ENCODE results near the gene C9orf78. TPM values are rescaled to one million over a fixed set of nuclear protein-coding genes. Genes with fewer than 3 reads are reported as not detected.

The C9orf78 gene, protein sequence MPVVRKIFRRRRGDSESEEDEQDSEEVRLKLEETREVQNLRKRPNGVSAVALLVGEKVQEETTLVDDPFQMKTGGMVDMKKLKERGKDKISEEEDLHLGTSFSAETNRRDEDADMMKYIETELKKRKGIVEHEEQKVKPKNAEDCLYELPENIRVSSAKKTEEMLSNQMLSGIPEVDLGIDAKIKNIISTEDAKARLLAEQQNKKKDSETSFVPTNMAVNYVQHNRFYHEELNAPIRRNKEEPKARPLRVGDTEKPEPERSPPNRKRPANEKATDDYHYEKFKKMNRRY
- 27.4 TPM for polyA plus RNA-seq (2012; ENCODE audit: low read depth, missing spikeins)

DNA sequence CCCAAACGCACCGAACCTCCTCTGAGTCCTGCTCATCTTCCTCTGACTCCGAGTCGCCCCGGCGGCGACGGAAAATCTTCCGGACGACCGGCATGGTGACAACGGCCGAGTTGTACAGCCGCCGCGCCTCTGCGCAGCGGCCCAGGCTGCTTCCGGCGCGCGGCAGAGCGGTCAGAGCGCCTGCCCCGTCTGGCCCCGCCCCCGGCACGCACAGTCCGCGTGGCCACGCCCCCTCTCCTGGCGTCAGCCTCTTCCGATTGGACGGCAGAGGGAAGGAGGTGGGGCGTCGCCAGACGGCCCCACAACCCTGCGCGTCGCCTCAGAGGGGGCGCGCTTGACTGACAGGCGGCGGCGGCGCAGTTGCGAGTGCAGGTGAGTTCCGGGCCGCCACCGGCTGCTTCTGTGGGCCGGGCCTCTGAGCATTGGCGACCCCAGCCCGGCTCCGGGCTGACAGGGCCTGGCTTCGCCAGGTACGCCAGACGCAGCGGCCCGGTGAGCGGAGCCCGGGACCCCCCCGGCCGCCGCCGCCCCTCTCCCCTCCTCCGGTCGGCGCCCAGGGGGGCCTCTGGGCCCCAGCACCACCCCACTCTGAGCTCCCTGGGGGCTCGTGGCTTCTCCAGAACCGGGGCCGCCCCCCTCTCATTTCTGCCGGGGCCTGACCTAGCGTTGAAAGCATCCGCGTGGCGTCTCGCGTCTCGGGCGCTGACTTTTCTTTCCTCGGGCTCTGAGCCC, at the start of gene C9orf78, which contains the start of gene USP20:
Gene C9orf78, minus strand, starts transcription at position 148 of the 732 bp plus-strand sequence. Its CDS starts 54 bp downstream, at position 94.
Gene USP20, plus strand, starts transcription at position 331 of the 732 bp plus-strand sequence. CDS start 17,098 bp downstream, outside the sequence.
- DNase-seq (ENCODE audit: insufficient read length, low spot score) (peak; percentile 97), FAIRE-seq (peak; percentile 97)
- TF ChIP-seq POLR2A (IDR thresholded peaks at IDR 0.05; ENCODE audit: low read depth, low read length) (peak; percentile 85), TAF1 (IDR thresholded peaks at IDR 0.05; ENCODE audit: low read depth, low read length) (peak; percentile 43; the same call in 1 of the 2 replicates), PAX5 (IDR thresholded peaks at IDR 0.05; ENCODE audit: insufficient read depth, low read length, severe bottlenecking) (peak; percentile 35), POU2F2 (IDR thresholded peaks at IDR 0.05; ENCODE audit: low read depth, low read length) (0 out of 2 replicates have a peak, but pooled peaks have one; percentile 30), POLR2AphosphoS5 (IDR thresholded peaks at IDR 0.05; ENCODE audit: low read depth, low read length) (peak; percentile 91), SPI1 (IDR thresholded peaks at IDR 0.05; ENCODE audit: low read depth, low read length) (no peak)

DNA sequence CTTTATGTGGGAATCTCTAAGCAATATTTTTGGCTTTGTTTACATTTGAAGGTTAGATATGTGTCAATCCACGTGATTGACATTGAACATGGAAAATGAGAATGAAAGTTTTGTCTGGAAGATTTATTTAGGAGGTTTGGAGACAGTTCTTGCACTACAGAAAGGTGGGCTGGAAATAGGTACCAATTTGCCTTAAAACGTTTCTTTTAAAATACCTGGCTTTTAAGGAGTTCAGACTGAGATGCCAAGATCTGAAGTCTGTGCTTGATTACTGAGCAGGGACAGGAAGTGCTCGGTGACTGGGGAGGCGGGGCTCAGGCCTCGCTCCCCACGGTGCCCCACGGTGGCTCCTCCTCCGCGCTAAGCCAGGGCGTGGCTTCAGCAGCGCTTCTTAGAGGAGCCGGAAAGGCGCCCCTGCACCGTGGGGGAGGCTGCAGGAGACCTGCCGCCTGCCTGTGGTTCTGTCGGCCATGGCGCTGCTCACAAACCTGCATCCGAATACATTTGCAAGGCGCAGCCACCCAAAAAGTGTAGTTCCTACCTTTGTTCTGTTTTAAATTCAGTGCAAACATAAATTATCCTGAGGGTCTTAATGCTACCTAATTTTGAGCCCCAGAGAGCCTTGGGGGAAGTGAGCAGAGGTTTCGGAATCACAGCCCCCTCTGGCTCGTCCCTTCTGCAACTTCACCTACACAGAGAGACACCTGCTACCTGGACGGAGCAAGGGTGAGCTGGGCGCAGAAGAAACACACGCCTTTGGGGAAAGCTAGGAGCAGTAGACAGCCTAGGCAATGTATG, 49.3 kb upstream of the C9orf78 start:
- FAIRE-seq (peak; percentile 94), DNase-seq (ENCODE audit: insufficient read length, low spot score) (peak; percentile 90)
- TF ChIP-seq PAX5 (IDR thresholded peaks at IDR 0.05; ENCODE audit: insufficient read depth, low read length, severe bottlenecking) (no peak), SPI1 (IDR thresholded peaks at IDR 0.05; ENCODE audit: low read depth, low read length) (peak; percentile 69), POLR2AphosphoS5 (IDR thresholded peaks at IDR 0.05; ENCODE audit: low read depth, low read length) (peak; percentile 36), TAF1 (IDR thresholded peaks at IDR 0.05; ENCODE audit: low read depth, low read length) (peak; percentile 62), POLR2A (IDR thresholded peaks at IDR 0.05; ENCODE audit: low read depth, low read length) (peak; percentile 76)

DNA sequence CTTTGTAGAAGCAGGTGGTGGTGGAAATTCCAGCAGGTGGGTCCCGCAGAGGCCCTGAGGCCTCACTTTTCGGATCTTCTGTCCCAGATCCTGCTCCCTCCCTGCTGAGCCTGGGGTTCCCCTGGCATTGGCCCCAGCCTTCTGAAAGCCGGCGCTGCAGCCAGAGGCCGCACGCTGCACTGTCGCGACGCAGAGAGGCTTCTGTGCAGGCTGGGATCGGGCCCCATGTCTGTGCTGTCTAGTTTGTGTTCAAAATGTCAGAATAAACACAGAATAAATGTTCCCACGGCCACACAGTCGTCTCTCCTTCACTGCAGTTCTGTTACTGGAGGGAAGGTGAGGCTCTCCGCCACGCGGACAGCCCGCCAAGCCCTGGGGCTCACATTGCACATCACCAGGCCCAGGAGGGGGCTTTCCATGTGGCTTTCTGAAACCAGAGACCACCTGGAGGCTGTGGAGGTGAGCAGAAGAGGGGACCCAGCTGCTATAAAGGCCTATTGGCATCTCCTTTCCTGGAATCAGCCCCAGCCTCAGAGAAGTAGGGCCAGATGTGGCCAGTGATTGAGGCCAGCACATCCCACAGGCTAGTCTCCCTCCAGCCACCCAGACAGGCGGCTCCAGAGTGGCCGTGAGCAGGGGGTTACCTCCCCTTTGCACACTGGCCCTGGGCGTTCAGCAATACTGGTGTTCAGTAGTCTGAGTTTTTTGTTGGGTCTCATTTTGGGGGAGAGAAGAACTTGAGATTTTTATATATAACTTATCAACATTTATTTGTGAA, 46.7 kb upstream of the C9orf78 start:
- no peak for FAIRE-seq

DNA sequence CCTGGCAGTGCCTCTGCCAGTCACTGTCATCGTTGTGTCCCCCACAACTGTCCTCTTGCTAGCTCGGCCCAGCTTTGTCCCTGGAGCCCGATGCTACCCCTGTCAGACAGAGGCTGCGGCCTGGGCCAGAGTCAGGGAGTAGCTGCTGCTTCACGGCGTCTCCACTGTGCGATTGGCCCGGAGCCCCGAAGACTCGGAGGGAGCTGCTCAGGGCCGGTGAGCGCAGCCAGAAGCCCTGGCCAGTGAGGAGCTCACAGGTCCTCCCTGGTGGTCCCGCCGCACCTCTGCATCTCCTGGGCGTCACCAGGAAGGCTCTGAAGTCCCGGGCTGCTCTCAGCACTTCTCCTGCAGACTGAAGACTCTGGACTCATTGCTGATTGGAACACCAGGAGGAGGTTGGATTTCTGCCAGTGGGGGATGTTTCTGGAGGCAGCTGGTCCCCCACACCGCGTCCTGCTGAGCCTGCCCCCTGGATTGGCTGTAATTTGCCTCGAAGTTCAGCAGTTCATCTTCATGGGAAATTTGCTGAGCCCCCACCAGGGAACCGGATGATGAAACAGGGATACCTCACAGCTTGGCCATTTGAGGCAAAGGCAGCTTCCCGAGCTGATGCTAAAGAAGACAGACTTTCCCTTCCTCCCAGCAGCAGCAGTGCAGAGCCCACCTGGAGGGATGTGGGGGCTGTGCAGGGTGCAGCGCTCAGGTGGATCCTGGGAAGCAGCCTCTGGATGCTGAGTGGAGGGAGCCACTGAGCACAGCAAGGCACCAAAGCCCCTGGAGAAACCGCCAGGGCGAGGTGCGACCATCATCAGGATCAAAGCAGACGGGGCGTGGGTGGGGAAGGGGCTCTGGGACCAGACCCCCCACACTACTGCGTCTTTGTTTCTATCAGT, 45.8 kb upstream of the C9orf78 start:
- FAIRE-seq (no peak), DNase-seq (ENCODE audit: insufficient read length, low spot score) (no peak)
- no peak for TF ChIP-seq POLR2AphosphoS5 (IDR thresholded peaks at IDR 0.05; ENCODE audit: low read depth, low read length)
- no peak for TF ChIP-seq POU2F2 (IDR thresholded peaks at IDR 0.05; ENCODE audit: low read depth, low read length)
- TF ChIP-seq POLR2A (IDR thresholded peaks at IDR 0.05; ENCODE audit: low read depth, low read length) = no peak
- no peak for TF ChIP-seq SPI1 (IDR thresholded peaks at IDR 0.05; ENCODE audit: low read depth, low read length)
- no peak for TF ChIP-seq PAX5 (IDR thresholded peaks at IDR 0.05; ENCODE audit: insufficient read depth, low read length, severe bottlenecking)
- no peak for TF ChIP-seq TAF1 (IDR thresholded peaks at IDR 0.05; ENCODE audit: low read depth, low read length)

More for the DNA sequence above, 46.7 kb upstream of the C9orf78 start:
- no peak for DNase-seq (ENCODE audit: insufficient read length, low spot score)
- peak; percentile 50; the same call in 1 of the 2 replicates for TF ChIP-seq POLR2AphosphoS5 (IDR thresholded peaks at IDR 0.05; ENCODE audit: low read depth, low read length)
- TF ChIP-seq PAX5 (IDR thresholded peaks at IDR 0.05; ENCODE audit: insufficient read depth, low read length, severe bottlenecking) = no peak

DNA sequence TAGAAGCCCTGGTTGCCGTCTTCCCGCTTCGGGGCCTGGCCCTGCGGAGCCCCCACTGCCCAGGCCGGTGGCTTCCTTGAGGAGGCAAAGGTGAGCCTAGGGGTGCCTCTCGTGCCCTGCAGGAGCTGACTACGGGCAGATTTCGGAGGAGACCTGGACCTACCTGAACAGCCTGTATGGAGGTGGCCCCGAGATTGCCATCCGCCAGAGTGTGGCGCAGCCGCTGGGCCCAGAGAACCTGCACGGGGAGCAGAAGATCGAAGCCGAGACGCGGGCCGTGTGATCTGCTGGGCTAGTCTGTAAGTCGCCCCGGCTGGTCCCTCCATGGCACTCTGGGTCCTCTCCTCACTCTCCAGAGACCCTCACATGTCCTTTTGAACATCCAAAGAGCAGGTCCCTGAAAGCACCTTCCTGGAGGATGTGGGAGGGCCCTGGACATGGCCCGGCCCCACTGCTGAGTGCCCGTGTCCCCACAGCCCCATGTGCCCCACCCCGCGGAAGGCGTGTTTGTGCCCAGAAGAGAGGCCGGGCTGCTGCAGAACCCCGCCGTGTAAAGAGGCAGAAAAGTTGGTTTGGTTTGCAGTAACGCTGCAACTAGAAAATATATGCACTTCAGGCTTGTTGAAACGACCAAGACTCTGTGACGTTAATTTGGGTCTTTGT, 45.0 kb upstream of the C9orf78 start:
- FAIRE-seq = no peak
- TF ChIP-seq POU2F2 (IDR thresholded peaks at IDR 0.05; ENCODE audit: low read depth, low read length) (no peak), SPI1 (IDR thresholded peaks at IDR 0.05; ENCODE audit: low read depth, low read length) (no peak), PAX5 (IDR thresholded peaks at IDR 0.05; ENCODE audit: insufficient read depth, low read length, severe bottlenecking) (no peak), TAF1 (IDR thresholded peaks at IDR 0.05; ENCODE audit: low read depth, low read length) (no peak), POLR2A (IDR thresholded peaks at IDR 0.05; ENCODE audit: low read depth, low read length) (no peak), POLR2AphosphoS5 (IDR thresholded peaks at IDR 0.05; ENCODE audit: low read depth, low read length) (no peak)
- no peak for DNase-seq (ENCODE audit: insufficient read length, low spot score)

DNA sequence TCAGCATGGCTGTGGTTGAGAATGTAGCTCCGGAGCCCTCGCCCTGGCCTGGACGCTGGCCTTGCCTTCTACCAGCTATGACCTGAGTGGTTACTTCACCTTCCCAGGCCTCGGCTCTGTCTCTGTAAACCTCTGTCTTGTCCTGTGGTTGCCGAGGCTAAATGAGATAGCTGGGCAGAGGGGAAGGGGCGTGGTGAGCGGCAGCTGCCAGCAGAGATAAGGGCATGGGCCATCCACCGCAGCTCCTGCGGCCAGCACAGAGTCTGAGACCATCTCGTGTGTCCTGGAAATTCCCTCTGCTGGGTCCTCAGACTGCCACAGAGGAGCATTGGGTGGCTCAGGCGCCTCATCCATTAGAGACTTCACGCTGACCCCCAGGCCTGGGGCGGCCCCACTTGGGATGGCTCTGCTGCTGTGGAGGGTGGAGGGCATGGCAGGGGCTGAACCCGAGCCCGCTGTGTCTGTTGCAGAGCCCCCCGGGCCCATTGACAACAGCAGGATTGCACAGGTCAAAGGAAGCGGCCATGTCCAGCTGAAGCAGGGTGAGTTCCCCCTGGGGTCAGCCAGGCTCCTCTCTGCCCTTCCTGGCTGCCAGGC, 44.1 kb upstream of the C9orf78 start:
- FAIRE-seq (no peak), DNase-seq (ENCODE audit: insufficient read length, low spot score) (no peak)
- no peak for TF ChIP-seq TAF1 (IDR thresholded peaks at IDR 0.05; ENCODE audit: low read depth, low read length)
- TF ChIP-seq SPI1 (IDR thresholded peaks at IDR 0.05; ENCODE audit: low read depth, low read length) = no peak
- TF ChIP-seq POLR2A (IDR thresholded peaks at IDR 0.05; ENCODE audit: low read depth, low read length) = no peak
- TF ChIP-seq POLR2AphosphoS5 (IDR thresholded peaks at IDR 0.05; ENCODE audit: low read depth, low read length) = no peak
- no peak for TF ChIP-seq POU2F2 (IDR thresholded peaks at IDR 0.05; ENCODE audit: low read depth, low read length)
- no peak for TF ChIP-seq PAX5 (IDR thresholded peaks at IDR 0.05; ENCODE audit: insufficient read depth, low read length, severe bottlenecking)

DNA sequence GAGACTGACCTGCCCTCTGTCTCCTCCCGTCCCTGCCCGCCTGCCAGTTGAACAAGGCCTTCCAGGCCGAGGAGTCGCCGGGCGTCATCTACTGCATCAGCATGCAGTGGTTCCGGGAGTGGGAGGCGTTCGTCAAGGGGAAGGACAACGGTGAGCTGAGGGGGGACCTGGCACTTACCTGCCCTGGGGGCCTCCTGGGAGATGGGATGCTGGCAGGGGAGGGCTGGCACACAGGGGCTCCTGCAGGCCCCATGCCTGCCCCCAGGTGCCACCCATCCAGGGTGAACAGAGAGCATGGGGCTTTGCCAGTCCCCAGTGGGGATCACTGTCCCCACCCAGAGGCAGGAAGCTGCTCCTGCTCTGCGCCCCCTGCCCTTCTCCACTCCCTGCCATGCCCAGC, 43.2 kb upstream of the C9orf78 start:
- FAIRE-seq (no peak), DNase-seq (ENCODE audit: insufficient read length, low spot score) (no peak)
- TF ChIP-seq TAF1 (IDR thresholded peaks at IDR 0.05; ENCODE audit: low read depth, low read length) = no peak
- TF ChIP-seq POLR2AphosphoS5 (IDR thresholded peaks at IDR 0.05; ENCODE audit: low read depth, low read length) = no peak
- no peak for TF ChIP-seq POU2F2 (IDR thresholded peaks at IDR 0.05; ENCODE audit: low read depth, low read length)
- no peak for TF ChIP-seq PAX5 (IDR thresholded peaks at IDR 0.05; ENCODE audit: insufficient read depth, low read length, severe bottlenecking)
- TF ChIP-seq POLR2A (IDR thresholded peaks at IDR 0.05; ENCODE audit: low read depth, low read length) = no peak
- no peak for TF ChIP-seq SPI1 (IDR thresholded peaks at IDR 0.05; ENCODE audit: low read depth, low read length)
